NCI-H510A treated with DMSO at 0.1 percent for 48 hours (cell line): Measurements from ENCODE around the gene OR10A3.

Experiments used
- DNase-seq: peaks from one replicate; lab custom pipeline; 2025; lab: John Stamatoyannopoulos, UW

The OR10A3 gene

DNA sequence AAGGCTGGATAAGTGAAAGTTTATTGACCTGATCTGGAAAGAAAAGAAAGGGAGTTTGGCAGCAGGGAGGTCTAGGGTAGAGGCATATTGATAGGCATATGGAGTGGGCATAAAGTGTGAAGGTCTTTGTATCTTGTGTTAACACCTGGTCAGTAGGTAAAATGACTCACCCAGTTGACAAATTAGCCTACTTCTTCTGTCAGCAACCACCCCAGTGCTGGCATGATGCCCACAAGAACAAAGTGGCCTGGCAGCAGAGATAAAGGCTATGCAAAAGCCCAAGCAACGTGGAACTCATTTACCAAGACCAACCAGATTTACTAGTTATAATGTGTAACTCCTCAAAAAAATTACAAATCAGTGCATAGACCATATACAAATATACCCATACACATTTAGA, 4.9 kb downstream of the OR10A3 start:
- DNase-seq: no peak

DNA sequence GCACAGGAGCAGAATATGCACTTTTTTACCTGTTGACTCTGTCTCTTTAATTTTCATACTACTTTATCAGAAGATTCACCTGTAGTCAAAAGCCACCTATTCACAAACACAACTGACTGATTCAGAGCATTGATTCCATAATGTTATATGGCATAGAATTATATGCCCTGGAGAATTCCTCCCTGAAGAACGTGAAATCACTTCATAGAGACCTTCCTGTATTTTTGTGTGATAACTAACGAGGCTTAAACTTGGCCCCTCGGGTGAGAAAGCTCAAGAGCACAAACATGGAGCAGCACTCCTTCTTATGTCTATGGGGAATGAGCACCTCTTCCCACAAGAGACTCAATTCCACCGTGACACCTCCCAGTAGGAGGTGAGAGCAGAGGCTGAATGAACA, 10.3 kb downstream of the OR10A3 start, which contains the start of gene OR10A6:
Gene OR10A6 (minus strand): TSS at position 101 of the 400 bp plus-strand sequence. CDS start 2,606 bp downstream, outside the sequence.
- no peak for DNase-seq

DNA sequence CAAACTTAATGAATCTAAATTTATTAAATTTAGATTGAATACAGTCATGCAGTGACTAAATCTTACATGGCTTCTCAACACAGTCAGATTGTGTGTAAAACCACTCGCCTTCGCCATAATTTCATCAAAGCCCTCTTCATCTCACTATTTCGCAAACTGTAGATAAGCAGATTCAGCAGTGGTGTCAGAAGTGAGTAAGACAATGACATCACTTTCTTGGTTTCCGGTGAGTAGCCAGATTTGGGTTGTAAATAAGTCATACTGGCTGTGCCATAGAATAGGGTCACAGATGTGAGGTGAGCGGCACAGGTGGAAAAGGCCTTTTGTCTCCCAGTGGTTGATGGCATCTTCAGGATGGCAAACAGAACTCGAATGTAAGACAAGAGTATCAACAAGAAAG, 13.9 kb downstream of the OR10A3 start:
- DNase-seq: no peak

DNA sequence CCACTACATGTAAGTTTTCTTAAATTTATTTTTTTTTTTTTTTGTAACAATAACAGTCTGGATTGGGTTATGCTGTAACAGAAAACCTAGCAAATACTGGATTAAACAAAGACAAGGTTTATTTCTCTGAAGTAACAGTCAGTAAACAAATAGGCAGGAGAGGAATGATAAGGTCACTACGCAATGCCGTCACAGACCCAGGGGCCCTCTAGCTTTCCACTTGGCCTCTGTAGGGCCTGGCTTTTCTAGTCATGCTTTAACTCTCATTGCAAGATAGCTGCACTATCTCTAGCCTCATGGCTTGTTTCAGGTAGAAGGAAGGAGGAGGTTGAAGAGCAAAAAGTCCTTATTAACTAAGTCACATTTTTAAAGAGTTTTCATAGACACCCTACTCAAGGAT, 17.0 kb downstream of the OR10A3 start:
- DNase-seq: no peak

DNA sequence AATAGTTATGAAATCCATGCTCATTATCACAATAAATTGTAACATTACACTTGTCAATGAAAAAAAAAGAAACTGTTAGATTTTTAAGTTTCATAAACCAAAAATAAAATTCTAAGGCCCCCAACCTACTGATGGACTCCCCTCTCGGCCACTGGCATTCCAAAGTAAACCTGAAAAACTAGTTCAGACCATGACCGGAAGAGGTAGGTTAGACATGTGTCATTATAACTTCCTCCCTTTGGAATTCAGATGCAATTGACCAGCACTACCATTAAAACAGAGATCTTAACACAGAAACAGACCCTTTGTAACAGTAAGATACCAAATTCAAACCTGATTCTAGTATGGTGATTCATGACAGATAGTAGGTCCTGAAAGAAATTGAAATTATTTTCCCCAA, 23.4 kb downstream of the OR10A3 start:
- no peak for DNase-seq

DNA sequence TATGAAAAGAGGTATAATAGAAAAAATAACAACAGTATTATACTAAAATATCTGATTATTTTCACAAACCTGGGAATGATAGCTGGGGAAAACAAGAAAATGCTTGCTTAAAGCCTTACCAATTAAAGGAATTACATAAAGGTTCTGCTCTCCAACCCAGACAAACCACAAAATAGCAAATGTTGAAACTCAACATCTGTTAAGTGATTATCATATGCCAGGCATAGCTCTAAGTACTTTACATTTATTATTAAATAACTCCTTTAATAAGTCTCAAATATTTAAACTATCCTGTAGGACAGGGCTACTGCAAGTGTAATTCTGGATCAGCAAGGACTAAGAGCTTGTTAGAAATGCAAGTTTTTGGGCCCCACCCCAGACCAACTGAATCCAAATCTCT, 30.5 kb downstream of the OR10A3 start:
- DNase-seq: no peak

DNA sequence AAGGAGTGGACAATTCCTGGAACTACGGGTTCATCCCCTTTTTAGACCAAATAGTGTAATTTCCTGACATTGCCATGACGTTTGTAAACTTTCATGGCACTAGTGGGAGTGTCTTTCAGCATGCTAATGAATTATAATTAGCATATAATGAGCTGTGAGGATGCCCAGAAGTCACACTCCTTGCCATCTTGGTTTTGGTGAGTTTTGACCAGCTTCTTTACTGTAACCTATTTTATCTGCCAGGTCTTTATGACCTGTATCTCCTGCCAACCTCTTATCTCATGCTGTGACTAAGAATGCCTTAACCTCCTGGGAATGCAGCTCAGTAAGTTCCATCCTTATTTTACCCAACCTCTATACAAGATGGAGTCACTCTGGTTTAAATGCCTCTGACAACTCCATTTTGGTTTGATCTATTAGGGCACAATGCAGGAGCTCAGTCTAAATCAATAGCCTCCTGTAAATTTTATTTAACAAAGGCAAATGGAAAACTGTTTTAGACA, 31.2 kb downstream of the OR10A3 start:
- DNase-seq: no peak

DNA sequence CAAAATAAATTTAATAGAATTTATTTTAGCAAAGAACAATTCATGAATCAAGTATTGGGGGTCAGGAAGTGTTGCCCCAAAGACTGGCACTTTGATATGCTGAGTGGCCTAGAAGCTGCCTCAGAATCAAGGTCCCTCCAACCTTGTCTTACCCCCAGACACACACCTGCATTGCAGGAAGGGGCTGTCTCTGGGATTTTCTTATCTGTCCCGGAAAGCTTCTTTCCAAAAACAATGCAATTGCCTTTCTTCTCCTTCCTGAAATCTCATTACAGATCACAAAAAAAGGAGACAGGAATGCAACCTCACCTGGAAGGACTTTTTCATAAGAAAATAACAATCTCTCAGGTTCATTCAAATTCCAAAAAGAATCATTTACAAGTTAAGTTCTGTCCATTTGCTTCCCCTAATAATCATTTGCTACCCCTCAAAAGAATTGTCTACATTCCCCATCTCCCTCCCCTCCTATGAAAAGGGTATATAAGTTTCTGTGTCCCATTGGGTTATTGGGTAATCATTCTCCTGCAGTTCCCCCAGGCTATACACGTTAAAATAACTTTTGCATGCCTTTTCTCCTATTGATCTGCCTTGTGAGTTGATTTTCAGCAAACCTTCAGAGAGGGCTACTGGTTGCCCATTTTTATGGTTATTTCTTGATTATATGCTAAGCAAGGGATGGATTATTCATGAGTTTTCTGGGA, 31.8 kb downstream of the OR10A3 start:
- no peak for DNase-seq

DNA sequence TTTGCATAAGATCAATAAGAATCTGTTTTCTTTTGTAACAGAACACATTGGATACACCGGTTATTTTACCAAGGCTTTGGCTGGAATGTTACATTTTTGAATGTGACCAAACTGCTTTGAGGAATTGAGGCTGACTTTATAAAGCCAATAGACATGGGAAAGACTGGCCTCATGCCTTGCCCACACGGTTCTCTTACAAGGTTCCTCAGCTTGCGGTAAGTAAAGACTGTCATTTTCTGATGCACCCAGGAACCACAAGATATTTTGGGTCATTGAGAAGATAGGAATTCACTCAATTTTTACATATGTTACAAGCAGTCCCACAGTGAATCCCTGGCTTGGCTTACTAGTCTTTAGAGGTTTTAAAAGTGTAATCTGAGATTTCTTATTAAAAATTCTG, 34.4 kb downstream of the OR10A3 start:
- no peak for DNase-seq

DNA sequence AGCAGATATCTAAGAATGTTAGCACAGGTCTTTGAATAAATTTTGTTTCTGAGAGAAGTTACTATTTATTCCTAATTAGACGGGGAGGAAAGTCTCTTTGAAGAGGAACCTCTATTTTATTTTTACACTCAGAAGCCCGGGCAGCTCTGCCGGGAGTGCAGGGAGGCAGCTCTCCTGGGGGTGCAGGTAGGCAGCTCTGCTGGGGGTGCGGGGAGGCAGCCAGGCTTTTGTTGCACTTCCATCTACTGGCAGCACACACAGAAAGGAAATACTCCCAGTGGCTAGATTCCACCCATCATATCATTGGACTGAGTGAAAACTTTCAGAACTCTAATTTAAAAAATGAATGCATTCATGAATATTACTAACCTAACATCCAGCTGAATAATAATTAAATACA, 35.0 kb downstream of the OR10A3 start:
- no peak for DNase-seq

DNA sequence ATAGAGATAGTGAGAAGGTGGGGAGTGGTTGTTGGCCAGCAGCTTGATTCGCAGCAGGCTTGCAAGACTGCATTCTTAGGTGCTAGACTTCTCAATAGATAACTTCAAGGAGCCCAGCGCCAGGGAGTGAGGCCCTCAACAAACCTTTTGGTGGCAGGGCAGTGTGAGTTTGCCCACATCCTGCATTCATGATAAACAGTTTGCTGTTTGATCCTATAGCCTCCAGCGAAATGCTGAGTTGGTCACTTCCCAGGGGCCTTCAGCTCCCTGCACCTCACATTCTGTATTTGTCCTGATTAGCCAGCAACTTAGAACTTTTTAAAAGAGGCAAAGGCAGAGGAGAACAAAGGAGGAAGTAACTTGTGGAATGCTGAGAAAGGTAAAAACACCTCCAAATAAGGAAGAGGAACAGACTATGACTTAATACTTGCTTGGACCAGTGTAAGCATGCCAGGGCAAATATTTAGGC, 35.5 kb downstream of the OR10A3 start:
- no peak for DNase-seq

DNA sequence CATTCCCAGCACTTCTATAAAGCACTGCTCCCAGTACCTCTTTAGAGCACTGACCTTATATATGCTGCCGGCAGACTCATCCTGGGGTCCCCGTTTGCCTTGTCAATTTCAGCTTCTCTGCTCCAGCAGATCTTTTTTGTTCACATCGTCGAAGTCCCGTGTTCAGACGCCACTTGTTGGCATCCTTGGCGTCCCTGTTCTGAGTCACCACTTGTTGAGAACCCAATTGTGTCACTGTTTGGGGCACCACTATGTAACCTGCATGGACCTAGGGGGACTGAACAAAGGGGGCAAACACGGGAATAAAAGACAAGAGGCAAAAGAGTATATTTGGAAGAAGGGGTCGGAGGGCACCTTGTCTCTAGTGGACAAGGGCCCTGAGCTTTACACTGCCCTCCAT, 36.0 kb downstream of the OR10A3 start:
- no peak for DNase-seq

DNA sequence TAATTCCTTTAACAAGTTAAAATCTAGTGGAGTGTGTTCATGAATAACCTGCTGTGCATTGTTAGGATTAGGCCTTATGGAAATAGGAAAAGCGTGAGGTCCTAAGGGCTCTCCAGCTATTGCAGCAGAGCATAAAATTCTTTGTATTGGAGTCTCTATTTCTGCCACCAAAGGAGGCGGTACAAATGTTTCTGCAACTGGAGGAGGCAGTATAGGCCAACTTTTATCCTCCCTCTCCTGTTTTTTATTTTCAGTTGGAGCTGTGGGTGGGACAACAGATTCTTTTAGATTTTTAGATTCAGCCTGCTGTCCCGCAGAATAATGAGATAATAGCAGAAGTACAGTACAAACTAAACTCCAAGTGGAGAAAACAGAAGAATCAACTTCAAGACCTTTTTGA, 36.6 kb downstream of the OR10A3 start:
- DNase-seq: no peak

DNA sequence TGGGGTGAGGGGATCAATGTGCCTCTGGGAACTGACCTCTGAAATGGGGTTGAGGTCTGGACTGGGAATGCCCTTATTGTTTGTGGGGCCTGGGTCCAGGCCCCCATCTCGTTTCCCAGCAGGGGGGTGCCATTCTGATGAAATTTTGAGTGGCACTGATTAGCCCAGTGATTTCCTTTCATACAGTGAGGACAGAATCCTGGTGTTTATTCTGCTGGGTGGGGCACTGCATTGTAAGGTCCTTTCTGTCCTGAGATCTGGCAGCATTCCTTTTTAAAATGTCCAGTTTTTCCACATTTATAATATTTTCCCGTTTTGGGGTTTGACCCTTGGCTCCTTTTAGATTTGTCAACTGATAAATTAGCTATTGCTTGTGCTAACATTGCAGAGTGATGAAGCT, 37.6 kb downstream of the OR10A3 start:
- DNase-seq: no peak

DNA sequence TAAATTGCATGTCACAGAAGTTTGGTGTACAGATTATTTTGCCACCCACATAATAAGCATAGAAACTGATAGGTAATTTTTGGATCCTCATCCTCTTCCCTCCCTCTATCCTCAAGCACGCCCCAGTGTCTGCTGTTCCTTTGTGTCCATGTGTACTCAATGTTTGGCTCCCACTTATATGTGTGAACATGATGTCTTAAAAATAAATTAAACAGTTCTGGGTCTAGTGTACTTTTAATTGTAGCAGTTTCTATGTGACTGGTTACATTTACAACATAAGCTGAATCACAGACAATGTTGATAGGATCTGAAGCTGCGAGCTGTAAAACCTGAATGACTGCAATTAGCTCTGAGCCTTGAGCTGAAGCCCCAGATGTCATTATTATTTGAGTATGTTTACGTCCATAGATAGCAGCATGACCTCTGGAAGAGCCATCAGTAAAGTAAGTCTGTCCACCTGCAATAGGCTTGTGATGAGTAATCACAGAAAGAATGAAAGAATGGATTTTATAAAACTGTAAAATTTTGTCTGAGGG, 40.1 kb downstream of the OR10A3 start:
- DNase-seq: no peak

DNA sequence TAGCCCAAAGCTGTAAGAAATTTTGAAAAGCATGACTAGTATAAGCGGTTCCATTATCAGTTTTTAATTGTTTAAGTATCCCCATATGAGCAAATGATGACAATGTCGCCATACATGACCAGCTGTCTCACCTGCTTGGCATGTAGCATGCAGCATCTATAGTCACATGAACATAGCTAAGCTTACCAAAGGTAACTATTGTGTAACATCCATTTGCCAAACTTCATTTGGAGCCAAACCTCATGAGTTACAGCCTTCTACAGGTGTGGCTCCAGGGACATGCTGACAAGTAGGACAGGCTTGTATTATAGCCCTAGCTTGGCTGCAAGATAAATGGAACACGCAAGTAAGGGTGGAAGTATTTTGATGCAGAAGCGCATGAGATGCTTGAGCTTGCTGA, 40.8 kb downstream of the OR10A3 start:
- DNase-seq: no peak

DNA sequence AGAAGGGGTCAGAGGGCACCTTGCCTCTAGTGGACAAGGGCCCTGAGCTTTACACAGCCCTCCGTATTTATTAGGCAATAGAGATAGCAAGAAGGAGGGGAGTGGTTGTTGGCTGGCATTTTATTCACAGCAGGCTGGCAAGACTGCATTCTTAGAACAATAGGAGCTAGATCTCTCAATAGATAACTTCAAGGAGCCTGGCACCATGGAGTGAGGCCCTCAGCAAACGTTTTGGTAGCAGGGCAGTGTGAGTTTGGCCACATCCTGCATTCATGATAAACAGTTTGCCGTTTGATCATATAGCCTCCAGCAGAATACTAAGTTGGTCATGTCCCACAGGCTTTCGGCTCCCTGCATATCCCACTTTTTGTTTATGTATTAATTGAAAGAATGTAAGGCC, 42.1 kb downstream of the OR10A3 start:
- no peak for DNase-seq

DNA sequence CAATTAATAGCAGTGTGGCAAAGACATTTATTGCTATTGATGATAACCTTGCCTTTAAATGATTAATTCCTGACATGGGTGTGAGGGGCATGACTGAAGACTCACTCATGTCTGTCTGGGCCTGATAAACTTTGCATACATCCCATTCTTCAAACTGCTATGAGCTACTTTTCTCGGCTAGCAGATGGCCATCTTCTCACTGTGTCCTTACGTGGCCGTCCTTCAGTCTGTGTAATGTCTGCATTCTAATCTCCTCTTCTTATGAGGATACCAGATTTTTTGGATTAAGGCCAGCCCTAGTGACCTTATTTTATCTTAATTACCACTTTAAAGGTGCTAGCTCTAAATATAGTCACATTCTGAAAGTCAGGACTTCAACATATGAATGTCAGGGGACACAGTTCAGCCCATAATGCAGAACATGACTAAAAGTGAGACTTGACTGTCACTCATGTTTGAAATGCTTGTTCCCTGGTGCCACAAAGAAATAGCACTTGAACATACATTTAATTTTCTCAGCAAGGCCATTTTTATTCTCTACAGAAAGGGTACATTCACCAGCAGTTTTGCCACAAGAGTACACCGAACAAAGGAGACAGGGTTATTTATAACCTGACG, 42.7 kb downstream of the OR10A3 start:
- no peak for DNase-seq

DNA sequence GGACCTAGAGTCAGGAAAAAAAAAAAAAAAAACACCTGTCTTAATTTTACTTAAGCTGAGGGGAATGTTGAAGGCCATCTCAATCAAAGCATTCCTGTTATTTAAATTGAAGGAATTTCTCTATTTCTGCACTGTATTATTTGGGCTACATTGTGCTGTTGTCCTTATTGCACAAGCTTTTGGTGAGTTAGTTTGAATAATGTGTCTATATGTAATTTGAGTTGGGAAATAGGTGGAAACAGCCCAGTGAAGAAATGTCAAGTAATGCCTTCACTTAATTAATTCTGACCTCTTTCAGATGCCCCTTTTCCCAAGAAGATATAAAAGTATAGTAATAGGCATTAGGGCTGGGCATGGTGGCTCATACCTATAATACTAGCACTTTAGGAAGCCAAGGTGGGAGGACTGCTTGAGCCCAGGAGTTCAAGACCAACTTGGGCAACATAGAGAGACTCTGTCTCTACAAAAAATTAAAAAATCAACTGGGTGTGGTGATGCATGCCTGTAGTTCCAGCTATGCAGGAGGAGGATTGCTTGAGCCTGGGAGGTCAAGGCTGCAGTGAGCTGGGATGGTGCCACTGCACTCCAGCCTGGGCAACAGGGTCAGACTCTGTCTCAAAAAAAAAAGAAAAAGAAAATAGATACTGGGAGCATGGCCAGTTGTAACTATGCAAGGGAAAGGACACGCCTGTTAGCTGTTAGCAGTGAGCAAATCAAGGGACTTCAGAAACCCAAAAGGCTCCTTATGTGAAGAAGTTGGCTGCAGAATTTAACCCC, 45.3 kb downstream of the OR10A3 start:
- DNase-seq: no peak

DNA sequence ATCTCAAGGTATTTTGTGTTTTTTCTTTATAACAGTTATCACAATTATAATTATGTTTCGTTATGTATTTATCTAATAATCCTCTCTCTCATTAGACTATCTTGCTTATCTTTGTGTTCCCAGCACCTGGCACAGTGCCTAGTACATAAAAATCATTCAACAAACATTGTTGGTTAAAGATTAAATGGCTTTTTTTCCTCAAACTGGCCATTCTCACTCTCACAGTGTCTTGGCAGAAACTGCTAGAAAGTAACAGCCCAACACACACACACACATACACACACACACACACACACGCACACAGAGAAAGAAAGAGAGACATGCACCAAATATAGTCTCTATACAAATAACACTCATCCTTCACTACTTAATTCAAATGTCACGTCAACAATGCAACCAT, 47.3 kb downstream of the OR10A3 start:
- DNase-seq: no peak

DNA sequence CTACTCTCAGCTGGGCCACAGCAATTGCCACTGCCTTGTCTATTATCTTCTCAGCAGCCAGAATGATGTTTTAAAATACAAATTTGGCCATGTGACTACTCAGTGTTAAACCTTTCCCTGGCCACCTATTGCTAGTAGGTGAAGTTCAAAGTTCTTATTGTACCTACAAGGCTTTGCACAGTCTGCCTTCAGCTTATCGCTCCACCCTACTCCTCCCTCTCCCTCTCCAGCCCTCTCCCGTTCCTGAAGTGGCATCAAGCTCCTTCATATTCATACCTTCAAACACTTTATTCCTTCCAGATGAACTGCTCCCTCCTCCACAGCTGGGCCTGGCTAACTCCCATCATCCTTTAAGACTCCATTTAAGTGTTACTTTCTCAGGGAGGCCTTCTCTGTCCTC, 47.7 kb downstream of the OR10A3 start:
- DNase-seq: no peak

DNA sequence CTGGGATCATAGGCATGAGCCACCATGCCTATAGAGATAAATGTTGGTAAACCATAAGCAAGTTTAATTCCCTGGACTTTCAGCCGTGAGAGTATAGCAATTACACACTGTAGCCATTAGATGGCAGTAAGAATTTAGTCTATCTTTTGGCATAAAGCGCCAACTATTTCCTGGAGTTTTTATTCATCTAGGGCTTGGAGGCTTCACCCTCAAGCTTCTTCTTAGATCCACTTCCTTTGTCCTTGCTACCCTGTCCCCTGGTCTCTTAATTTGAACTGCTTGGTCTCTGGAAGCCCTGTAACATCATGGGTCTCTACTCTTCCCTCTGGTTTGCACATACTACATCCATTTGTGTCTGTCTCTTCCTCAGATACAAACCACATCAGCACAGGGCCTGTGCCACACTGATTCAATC, 48.7 kb downstream of the OR10A3 start:
- peak; percentile 18 for DNase-seq
